Naive B cell (primary cell): ENCODE data around the gene ATF7IP. TPM values are rescaled to one million over a fixed set of nuclear protein-coding genes. Genes with fewer than 3 reads are reported as not detected.
A peak's percentile ranks its signal among the peaks of the same experiment; 100 is the strongest.
"Not testable (repeated sequence)": the region's sequence is repeated elsewhere in the genome, so short reads cannot be mapped to it uniquely, and the experiment has no call there.

Experiments used
- ATAC-seq, 2 donors: fragments of 150-1000 bp; cut with Tn5 transposase; 2 replicates each; pipeline ENCODE4 v1.10.0; 2021; ENCODE audit warnings: low read depth in 2 of 2, mild to moderate bottlenecking in 2 of 2, moderate library complexity in 2 of 2
- DNase-seq: peaks from one replicate; pipeline ENCODE4 v3.0.0; 2022
- H3K27ac Mint-ChIP-seq, 6 donors: one replicate each; pipeline ENCODE4 v1.8.0; 2020 to 2022; ENCODE audit warnings: mild to moderate bottlenecking in 6 of 6, mixed read lengths in 6 of 6, moderate library complexity in 5 of 6, inconsistent platforms in 2 of 6
- H3K27me3 Mint-ChIP-seq, 3 donors: one replicate each; pipeline ENCODE4 v1.8.0; 2021 to 2022; ENCODE audit warnings: mixed read lengths in 3 of 3, mild to moderate bottlenecking in 1 of 3
- H3K36me3 Mint-ChIP-seq, 2 donors: one replicate each; pipeline ENCODE4 v1.8.0; 2020 to 2022; ENCODE audit warnings: mixed read lengths in 2 of 2, inconsistent platforms in 1 of 2, mild to moderate bottlenecking in 1 of 2
- H3K4me1 Mint-ChIP-seq, 3 donors: one replicate each; pipeline ENCODE4 v1.8.0; 2020 to 2022; ENCODE audit warnings: mixed read lengths in 3 of 3, inconsistent platforms in 1 of 3, mild to moderate bottlenecking in 1 of 3, moderate library complexity in 1 of 3
- H3K4me3 Mint-ChIP-seq, 8 donors: one replicate each; pipeline ENCODE4 v1.8.0; 2020 to 2022; ENCODE audit warnings: mild to moderate bottlenecking in 8 of 8, mixed read lengths in 8 of 8, moderate library complexity in 8 of 8, inconsistent platforms in 2 of 8
- H3K9me3 Mint-ChIP-seq, 7 donors: one replicate each; pipeline ENCODE4 v1.8.0; 2020 to 2022; ENCODE audit warnings: mixed read lengths in 7 of 7, mild to moderate bottlenecking in 5 of 7, inconsistent platforms in 2 of 7, moderate library complexity in 1 of 7
- polyA plus RNA-seq, 6 donors: library from polyadenylated mRNA; unstranded; fragments of 300-500 nt; fragmentation: Illumina TruSeq; gene quantifications; one replicate each; pipeline ENCODE4 v1.2.3, GENCODE V29; 2021; ENCODE audit warnings: low read depth in 6 of 6

Gene ATF7IP
- polyA plus RNA-seq, 6 donors from 2014 or later: 192 to 410 (median 247) TPM

DNA sequence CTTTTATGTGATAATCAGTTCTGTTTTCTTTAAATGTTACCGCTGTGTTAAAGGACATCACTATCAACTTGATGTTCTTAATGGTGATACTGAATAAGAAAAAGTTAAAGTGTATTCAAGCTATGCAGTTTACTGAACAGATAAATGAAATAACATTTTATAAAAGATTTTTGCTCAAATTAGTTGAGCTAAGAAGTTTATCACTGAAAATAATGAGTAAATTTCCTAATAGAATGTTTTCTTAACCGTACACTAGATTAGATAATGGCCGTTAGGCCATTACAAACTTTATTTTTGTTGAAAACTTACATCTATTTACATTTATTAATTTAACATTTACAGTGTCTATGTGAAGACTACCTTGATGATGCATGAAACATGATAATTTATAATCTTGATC, 25.0 kb downstream of the ATF7IP start:
- DNase-seq (no peak), ATAC-seq (no peak)
- Mint-ChIP-seq H3K27ac (peak overlapping the region in 2 of 6 donors; percentile 36 to 78), H3K4me3 (peak overlapping the region in 1 of 8 donors; percentile 34), H3K9me3 (peaks cover 0 to 3% (median 0%) of the 10 kb centered on the region in 7 donors), H3K4me1 (peaks cover 35 to 83% (median 57%) of the 10 kb centered on the region in 3 donors), H3K36me3 (peaks cover 0 to 29% of the 10 kb centered on the region in 2 donors), H3K27me3 (no peaks in the 10 kb centered on the region)

DNA sequence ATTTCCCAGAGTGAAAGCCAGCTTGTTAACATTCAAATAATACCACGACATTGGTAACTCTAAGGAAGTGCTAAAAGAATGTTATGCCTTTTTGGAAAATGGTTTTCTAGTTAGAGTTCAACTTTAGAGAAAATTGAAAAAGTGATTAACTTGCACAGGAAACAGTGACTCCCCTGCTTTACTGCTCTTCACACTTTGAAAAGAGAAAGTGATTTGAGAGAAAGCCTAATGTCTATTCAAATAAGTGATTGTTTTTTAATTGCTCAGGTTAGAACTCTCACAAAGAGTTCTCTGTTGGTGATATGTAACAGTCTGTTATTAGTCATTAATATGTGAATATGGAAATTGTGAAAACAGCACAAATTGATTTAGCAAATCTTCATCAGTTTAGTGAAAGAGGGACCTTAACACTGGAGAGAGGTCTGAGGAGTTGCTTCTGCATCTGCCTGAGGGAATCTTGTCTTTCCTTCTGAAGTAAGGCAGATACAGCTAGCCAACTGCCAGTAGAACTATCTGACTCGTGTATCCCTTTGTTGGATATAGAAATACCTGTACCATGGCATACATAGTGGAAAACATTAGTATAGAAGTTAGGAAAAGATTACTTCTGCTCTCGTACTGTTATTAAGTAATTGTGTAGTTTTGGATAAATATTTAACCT, 25.5 kb downstream of the ATF7IP start:
- H3K4me3 Mint-ChIP-seq: peak overlapping the region in 3 of 8 donors; percentile 6 to 48 (median 34)
- no peak for DNase-seq
- H3K27ac Mint-ChIP-seq: peak overlapping the region in 4 of 6 donors; percentile 9 to 78 (median 23)
- H3K36me3 Mint-ChIP-seq: peaks cover 0 to 29% of the 10 kb centered on the region in 2 donors
- H3K4me1 Mint-ChIP-seq: peaks cover 38 to 84% (median 60%) of the 10 kb centered on the region in 3 donors
- no peak for ATAC-seq
- peaks cover 0 to 3% (median 0%) of the 10 kb centered on the region in 7 donors for H3K9me3 Mint-ChIP-seq
- H3K27me3 Mint-ChIP-seq: no peaks in the 10 kb centered on the region

- Mint-ChIP-seq H3K27ac (peak overlapping the region in 1 of 6 donors; percentile 9), H3K27me3 (no peaks in the 10 kb centered on the region), H3K36me3 (peaks cover 9 to 31% of the 10 kb centered on the region in 2 donors), H3K4me3 (peak overlapping the region in 1 of 8 donors; percentile 52), H3K9me3 (peaks cover 0 to 7% (median 0%) of the 10 kb centered on the region in 7 donors), H3K4me1 (peaks cover 48 to 83% (median 65%) of the 10 kb centered on the region in 3 donors)
- ATAC-seq (no peak), DNase-seq (no peak)
These were observed 28.3 kb downstream of the ATF7IP start for GRCh38 chr12:14393751-14394150.

- peaks cover 0 to 14% (median 2%) of the 10 kb centered on the region in 7 donors for H3K9me3 Mint-ChIP-seq
- DNase-seq (peak; percentile 44), ATAC-seq (peak; percentile 65 to 66)
- H3K27ac Mint-ChIP-seq: peak overlapping the region; percentile 9 to 95 (median 82)
- H3K27me3 Mint-ChIP-seq: no peaks in the 10 kb centered on the region
- H3K36me3 Mint-ChIP-seq: peaks cover 11 to 26% of the 10 kb centered on the region in 2 donors
- peak overlapping the region; percentile 6 to 77 (median 66) for H3K4me3 Mint-ChIP-seq
- H3K4me1 Mint-ChIP-seq: peaks cover 45 to 76% (median 64%) of the 10 kb centered on the region in 3 donors
These were observed 29.0 kb downstream of the ATF7IP start for GRCh38 chr12:14394317-14395073.

DNA sequence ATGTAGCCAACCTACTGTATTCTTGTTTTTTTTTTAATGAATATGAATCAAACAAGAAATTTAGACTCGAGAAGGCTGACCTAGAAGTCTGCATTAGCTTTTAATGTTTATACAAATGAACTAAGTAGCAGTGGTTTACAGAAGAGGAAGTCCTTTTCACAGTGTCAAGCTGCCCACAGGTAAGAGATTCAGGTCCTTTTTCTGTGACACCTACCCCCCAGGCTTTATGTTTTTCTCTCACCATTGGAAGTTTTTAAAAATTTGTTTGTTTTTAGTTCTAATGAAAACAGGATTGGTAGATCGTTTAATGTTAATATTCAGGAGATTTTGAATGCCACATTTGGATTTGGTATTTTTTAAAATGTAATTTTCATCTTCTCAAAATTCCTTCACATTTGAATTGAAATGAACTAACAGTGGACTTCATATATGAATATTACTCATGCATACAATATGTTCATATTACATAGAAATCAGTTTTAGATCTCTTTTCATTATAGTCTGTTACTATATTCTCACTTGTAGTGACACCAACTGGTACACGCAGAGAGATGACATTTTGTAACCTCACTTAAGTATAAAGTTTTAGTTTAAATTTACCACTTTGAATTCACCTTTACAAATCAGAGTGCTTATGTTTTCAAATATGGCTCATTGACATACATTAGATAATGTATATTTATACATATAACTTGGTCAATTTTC, 29.7 kb downstream of the ATF7IP start:
- Mint-ChIP-seq H3K4me3 (peak overlapping the region; percentile 6 to 77 (median 66)), H3K36me3 (peaks cover 17 to 33% of the 10 kb centered on the region in 2 donors), H3K4me1 (peaks cover 49 to 76% (median 69%) of the 10 kb centered on the region in 3 donors), H3K9me3 (peaks cover 0 to 22% (median 9%) of the 10 kb centered on the region in 7 donors), H3K27ac (peak overlapping the region; percentile 9 to 95 (median 82)), H3K27me3 (no peaks in the 10 kb centered on the region)
- ATAC-seq (peak; percentile 80 to 84), DNase-seq (peak; percentile 44)

DNA sequence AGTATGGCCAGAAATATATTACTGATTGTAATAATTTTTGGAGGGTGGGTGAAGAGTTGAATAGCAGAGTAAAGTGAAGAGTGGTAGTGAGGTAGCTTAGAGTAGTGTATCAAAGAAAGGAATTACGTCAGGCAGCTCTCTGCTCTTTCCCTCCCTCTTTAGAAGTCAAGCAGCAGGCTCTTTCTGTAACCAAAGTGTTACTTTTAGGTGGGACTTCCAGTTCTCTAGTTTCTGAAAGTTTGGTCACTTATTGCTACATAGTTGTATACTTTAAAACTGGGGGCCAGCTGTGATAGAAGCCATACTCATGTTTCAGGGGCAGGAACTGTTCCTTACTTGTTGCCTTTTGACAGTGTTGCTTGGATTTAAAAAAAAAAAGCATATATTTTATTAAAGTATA, 30.6 kb downstream of the ATF7IP start:
- H3K4me1 Mint-ChIP-seq: peaks cover 51 to 80% (median 72%) of the 10 kb centered on the region in 3 donors
- H3K36me3 Mint-ChIP-seq: peaks cover 19 to 41% of the 10 kb centered on the region in 2 donors
- peak overlapping the region in 3 of 6 donors; percentile 9 to 85 (median 77) for H3K27ac Mint-ChIP-seq
- DNase-seq (no peak), ATAC-seq (no peak)
- peaks cover 0 to 30% (median 12%) of the 10 kb centered on the region in 7 donors for H3K9me3 Mint-ChIP-seq
- peak overlapping the region in 1 of 8 donors; percentile 20 for H3K4me3 Mint-ChIP-seq
- no peaks in the 10 kb centered on the region for H3K27me3 Mint-ChIP-seq

GRCh38 chr12:14399871-14400270, 34.4 kb downstream of the ATF7IP start:
- Mint-ChIP-seq H3K27ac (peak overlapping the region in 4 of 6 donors; percentile 67 to 87 (median 77)), H3K4me3 (peak overlapping the region in 5 of 8 donors; percentile 8 to 45 (median 34)), H3K9me3 (peaks cover 0 to 36% (median 12%) of the 10 kb centered on the region in 7 donors), H3K36me3 (peaks cover 22 to 48% of the 10 kb centered on the region in 2 donors), H3K4me1 (peaks cover 50 to 80% (median 75%) of the 10 kb centered on the region in 3 donors), H3K27me3 (no peaks in the 10 kb centered on the region)
- ATAC-seq (no peak), DNase-seq (no peak)

- Mint-ChIP-seq H3K4me3 (peak overlapping the region in 5 of 8 donors; percentile 6 to 73 (median 57)), H3K27ac (peak overlapping the region in 4 of 6 donors; percentile 18 to 89 (median 44)), H3K27me3 (no peaks in the 10 kb centered on the region), H3K36me3 (peaks cover 22 to 49% of the 10 kb centered on the region in 2 donors), H3K4me1 (peaks cover 48 to 80% (median 70%) of the 10 kb centered on the region in 3 donors), H3K9me3 (peaks cover 0 to 36% (median 14%) of the 10 kb centered on the region in 7 donors)
- DNase-seq (no peak), ATAC-seq (no peak)
These were observed 35.1 kb downstream of the ATF7IP start for GRCh38 chr12:14400599-14400998.

DNA sequence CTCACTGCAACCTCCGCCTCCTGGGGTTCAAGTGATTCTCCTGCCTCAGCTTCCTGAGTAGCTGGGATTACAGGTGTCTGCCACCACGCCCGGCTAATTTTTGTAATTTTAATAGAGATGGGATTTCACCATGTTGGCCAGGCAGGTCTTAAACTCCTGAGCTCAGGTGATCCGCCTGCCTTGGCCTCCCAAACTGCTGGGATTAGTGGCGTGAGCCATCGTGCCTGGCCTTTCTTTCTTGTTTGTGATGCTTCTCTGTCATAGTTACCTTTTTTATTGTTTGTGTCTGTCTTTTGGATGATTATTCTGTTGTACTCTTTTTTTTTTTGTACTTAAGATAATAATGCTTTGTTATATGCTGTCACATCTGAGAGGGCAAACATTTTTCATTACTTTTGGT, 35.8 kb downstream of the ATF7IP start:
- Mint-ChIP-seq H3K36me3 (peaks cover 20 to 51% of the 10 kb centered on the region in 2 donors), H3K9me3 (peaks cover 0 to 36% (median 14%) of the 10 kb centered on the region in 7 donors), H3K27ac (peak overlapping the region in 3 of 6 donors; percentile 16 to 89 (median 71)), H3K4me1 (peaks cover 46 to 84% (median 64%) of the 10 kb centered on the region in 3 donors), H3K4me3 (peak overlapping the region in 3 of 8 donors; percentile 54 to 62 (median 57))
- not testable (repeated sequence) for DNase-seq, H3K27me3 Mint-ChIP-seq, ATAC-seq

DNA sequence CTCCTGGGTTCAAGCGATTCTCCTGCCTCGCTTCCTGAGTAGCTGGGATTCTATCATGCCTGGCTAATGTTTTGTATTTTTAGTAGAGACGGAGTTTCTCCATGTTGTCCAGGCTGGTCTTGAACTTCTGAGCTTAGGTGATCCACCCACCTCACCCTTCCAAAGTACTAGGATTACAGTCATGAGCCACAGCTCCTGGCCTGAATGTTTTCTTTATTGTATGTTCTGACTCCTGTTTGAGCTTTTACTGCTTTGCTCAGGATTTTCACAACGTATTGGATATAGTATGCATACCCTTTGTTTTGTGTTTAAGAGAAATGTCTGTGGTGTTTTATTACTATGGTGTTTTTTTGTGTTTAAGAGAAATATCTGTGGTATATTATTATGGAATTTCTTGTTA, 37.2 kb downstream of the ATF7IP start:
- peak overlapping the region in 4 of 6 donors; percentile 62 to 89 (median 86) for H3K27ac Mint-ChIP-seq
- peaks cover 37 to 73% (median 50%) of the 10 kb centered on the region in 3 donors for H3K4me1 Mint-ChIP-seq
- no peak for DNase-seq
- H3K4me3 Mint-ChIP-seq: peak overlapping the region in 4 of 8 donors; percentile 35 to 56 (median 44)
- ATAC-seq: no peak
- no peaks in the 10 kb centered on the region for H3K27me3 Mint-ChIP-seq
- peaks cover 0 to 31% (median 14%) of the 10 kb centered on the region in 7 donors for H3K9me3 Mint-ChIP-seq
- peaks cover 13 to 40% of the 10 kb centered on the region in 2 donors for H3K36me3 Mint-ChIP-seq

- Mint-ChIP-seq H3K9me3 (peaks cover 1 to 33% (median 17%) of the 10 kb centered on the region in 7 donors), H3K27me3 (no peaks in the 10 kb centered on the region), H3K4me1 (peaks cover 34 to 72% (median 46%) of the 10 kb centered on the region in 3 donors), H3K36me3 (peaks cover 13 to 40% of the 10 kb centered on the region in 2 donors), H3K27ac (peak overlapping the region in 5 of 6 donors; percentile 3 to 96 (median 86)), H3K4me3 (peak overlapping the region in 6 of 8 donors; percentile 2 to 80 (median 54))
- DNase-seq (no peak), ATAC-seq (peak in 1 of 2 donors; percentile 22)
These were observed 37.8 kb downstream of the ATF7IP start for GRCh38 chr12:14403293-14403692.

DNA sequence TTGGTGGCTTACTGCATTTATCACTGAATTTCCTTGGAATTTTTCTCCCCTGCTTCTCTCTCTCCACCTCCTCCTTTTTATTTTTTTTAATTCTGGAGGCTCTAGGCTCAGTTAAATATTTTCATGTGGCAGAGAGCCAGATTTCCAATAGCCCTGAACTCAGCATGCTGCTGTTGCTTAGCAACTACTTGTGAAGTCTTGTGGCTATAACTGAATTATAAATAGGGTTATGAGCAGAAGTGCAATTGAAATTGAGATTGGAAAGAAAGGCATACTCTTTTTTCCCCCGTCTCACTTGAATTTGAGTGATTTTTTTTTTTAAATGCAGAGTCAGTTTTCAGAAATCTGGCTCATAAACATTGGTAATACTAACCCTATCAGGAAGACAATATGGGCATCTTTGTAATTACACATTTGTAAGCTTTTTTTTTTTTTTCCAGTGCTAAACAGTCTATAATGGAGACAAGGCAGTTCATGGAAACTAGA, 38.3 kb downstream of the ATF7IP start:
- H3K4me1 Mint-ChIP-seq: peaks cover 35 to 76% (median 49%) of the 10 kb centered on the region in 3 donors
- peaks cover 2 to 36% (median 20%) of the 10 kb centered on the region in 7 donors for H3K9me3 Mint-ChIP-seq
- H3K27ac Mint-ChIP-seq: peak overlapping the region; percentile 40 to 96 (median 79)
- ATAC-seq (peak; percentile 82 to 84), DNase-seq (peak; percentile 35)
- H3K27me3 Mint-ChIP-seq: no peaks in the 10 kb centered on the region
- peak overlapping the region; percentile 2 to 80 (median 54) for H3K4me3 Mint-ChIP-seq
- H3K36me3 Mint-ChIP-seq: peaks cover 13 to 44% of the 10 kb centered on the region in 2 donors
